AG09309 (cell line): ENCODE measurements around the gene HUNK.

Experiments used
- DNase-seq: peaks from one replicate; pipeline ENCODE4 v3.0.0-alpha.2; 2010; ENCODE audit warnings: low read depth
- H3K4me3 ChIP-seq: 2 replicates; pipeline ENCODE4 v1.5.1; 2011; ENCODE audit warnings: mild to moderate bottlenecking, low read depth, low read length, moderate library complexity; ENCODE audit not compliant: control insufficient read depth
- CTCF ChIP-seq: IDR thresholded peaks from 2 replicates; pipeline ENCODE4 v1.5.1; 2011; ENCODE audit warnings: mild to moderate bottlenecking, low read depth, low read length, inconsistent platforms; ENCODE audit not compliant: insufficient read depth, control insufficient read depth; ENCODE audit errors: missing control alignments

HUNK gene

DNA sequence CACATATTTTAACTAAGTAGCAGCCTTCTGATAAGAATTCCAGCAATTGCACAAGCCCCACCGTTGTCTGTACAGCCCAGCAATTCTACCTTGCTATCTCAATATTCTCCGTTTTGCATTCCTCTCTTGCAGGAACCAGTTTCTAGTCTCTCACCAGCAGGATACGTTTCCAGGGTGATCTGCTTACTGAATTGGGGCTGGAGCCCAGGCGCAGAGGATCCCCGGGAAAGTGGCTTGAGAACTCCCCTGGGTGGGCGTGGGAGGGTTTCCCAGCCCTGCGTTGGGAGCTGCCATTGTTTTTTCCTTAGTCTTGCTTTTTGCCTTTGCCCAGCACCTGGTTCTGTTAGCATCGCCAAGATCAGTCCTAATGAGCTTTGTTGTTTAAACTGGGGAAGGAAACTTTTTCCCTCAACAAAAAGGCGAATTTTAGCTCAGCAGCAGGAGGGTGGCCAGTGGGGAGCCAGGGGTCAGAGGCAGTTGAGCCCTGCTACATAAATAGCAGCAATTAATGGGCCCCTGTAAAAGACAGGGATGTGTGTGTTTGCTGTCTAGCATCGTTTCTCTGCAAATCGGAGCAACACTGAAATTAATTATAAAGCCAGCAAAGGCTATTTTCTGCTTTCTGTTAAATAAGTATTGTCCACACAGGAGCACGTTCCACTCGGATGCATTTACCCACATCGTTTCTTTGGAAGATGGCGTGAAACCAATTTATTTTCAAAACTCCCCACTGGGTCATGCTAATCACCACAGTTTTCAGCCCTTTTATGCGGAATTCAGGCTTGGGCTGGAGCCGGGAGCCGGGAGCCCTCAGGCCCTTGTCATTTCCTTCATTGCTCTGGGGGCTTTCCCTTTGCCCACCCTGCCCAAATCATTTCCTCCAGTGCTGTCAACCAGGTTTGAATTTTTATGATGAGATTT is 36.6 kb downstream of the HUNK start:
- TF ChIP-seq CTCF: no peak
- no peak for DNase-seq
- H3K4me3 ChIP-seq: no peak overlapping the region

GRCh38 chr21:31910074-31910470 is 37.3 kb downstream of the HUNK start:
- no peak overlapping the region for H3K4me3 ChIP-seq
- TF ChIP-seq CTCF: no peak
- no peak for DNase-seq

DNA sequence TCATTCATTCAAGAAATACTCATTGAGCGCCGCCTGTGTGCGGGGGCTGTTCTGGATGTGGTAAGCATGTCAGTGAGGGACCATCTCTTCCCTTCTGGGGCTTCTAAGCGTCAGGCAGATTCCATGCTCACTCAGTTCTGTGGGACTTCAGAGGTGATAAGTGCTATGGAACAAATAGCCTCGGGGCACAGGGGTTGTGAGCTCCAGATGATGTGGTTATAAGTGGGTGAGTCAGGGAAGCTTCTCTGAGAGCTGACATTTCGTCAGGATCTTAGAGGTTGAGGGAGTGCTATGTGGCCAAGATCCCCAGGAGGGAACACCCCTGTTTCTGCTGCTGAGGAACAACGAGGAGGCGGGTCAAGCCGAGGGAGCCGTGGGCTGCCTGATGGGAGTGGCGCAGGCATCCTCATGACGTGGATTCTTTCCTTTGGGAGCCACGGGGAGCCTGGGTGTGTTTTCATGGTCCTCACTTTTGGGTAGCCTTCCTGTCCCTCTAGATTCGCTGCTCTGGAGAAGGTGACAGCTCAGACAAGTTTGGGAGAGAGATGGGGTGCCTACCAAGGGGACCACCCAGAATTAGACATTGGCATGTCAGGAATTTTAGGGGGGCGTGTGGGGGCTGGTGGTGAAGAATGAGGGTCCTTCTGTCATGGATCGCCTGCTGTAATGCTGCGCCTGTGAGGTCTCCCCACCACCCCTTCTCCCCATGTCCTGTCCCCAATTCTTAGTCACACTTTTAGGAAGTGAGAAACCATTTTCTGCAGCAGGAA is 38.5 kb downstream of the HUNK start:
- peak; percentile 83 for DNase-seq
- no peak overlapping the region for H3K4me3 ChIP-seq
- TF ChIP-seq CTCF: no peak

- H3K4me3 ChIP-seq: no peak overlapping the region
- no peak for DNase-seq
- no peak for TF ChIP-seq CTCF
These were observed 39.7 kb downstream of the HUNK start for GRCh38 chr21:31912501-31912900.

- H3K4me3 ChIP-seq: no peak overlapping the region
- TF ChIP-seq CTCF: no peak
- no peak for DNase-seq
These were observed 40.4 kb downstream of the HUNK start for GRCh38 chr21:31913182-31913608.

DNA sequence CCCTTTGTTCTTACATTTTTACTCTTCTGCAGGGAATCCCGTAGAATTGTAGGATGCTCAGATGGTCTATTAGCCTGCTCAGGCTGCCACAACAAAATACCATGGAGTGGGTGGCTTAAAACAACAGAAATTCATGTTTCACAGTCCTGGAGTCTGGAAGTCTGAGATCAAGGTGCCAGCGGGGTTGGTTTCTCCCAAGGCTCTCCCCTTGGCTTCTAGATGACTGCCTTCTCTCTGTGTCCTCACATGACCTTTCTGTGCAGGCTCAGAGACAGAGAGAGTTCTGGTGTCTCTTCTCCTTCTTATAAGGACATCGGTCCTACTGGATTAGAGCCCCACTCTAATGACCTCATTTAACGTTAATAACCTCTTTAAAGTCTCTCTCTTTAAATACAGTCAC is 41.7 kb downstream of the HUNK start:
- DNase-seq: no peak
- no peak for TF ChIP-seq CTCF
- no peak overlapping the region for H3K4me3 ChIP-seq
